Colonic mucosa (tissue), 4 donors: Measurements from ENCODE around the gene CYP3A4. TPM values are rescaled to one million over a fixed set of nuclear protein-coding genes. Genes with fewer than 3 reads are reported as not detected.
"Not testable (repeated sequence)": the region's sequence is repeated elsewhere in the genome, so short reads cannot be mapped to it uniquely, and the experiment has no call there.

Experiments
- DNase-seq: peaks from one replicate; pipeline ENCODE4 v3.0.0-alpha.2; 2020
- H3K27ac ChIP-seq: fragments of 200-600 bp; one replicate; pipeline ENCODE4 v1.8.0; 2021
- H3K27me3 ChIP-seq: fragments of 200-600 bp; one replicate; pipeline ENCODE4 v1.8.0; 2021
- H3K36me3 ChIP-seq: fragments of 200-600 bp; one replicate; pipeline ENCODE4 v1.8.0; 2021
- H3K4me1 ChIP-seq: fragments of 200-600 bp; one replicate; pipeline ENCODE4 v1.8.0; 2021; ENCODE audit warnings: mild to moderate bottlenecking
- H3K4me3 ChIP-seq: fragments of 200-600 bp; one replicate; pipeline ENCODE4 v1.8.0; 2021
- H3K9ac ChIP-seq, 2 donors: one replicate each; pipeline ENCODE4 v1.7.0; 2013; ENCODE audit warnings: control low read depth in 2 of 2, low read depth in 2 of 2, low read length in 2 of 2
- H3K9me3 ChIP-seq: fragments of 200-600 bp; one replicate; pipeline ENCODE4 v1.8.0; 2021
- CTCF ChIP-seq: fragments of 200-600 bp; IDR thresholded peaks from one replicate; pipeline ENCODE4 v1.8.0; 2022; ENCODE audit warnings: antibody characterized with exemption, mild to moderate bottlenecking
- intact Hi-C: fragments of 100-400 bp; cut with DNase I; formaldehyde crosslinking; loops from one replicate; pipeline ENCODE4 v1.14.1; 2022
- total RNA-seq, 2 donors: library from RNA; stranded (reverse); fragmentation: NEBNext Ultra II Directional in 1 of 2; extraction: Animal tissue kit (Norgen Biotek cat#: 25700) in 1 of 2; gene quantifications; one replicate each; pipeline ENCODE4 v1.2.1, GENCODE V29; 2021
- donor health status: healthy.
- donor health status: DM: no; HTN: no; CAD: no.
- donor health status: DM: no; HTN: no; CAD: no.

The CYP3A4 gene
- total RNA-seq, 2 donors from 2014 or later: 0.67 to 1.4 TPM

GRCh38 chr7:99786726-99787335, 2.8 kb upstream of the CYP3A4 start:
- Histone ChIP-seq H3K4me1 (no peaks in the 10 kb centered on the region), H3K27ac (no peak overlapping the region), H3K9ac (no peak overlapping the region), H3K4me3 (no peak overlapping the region), H3K27me3 (no peaks in the 10 kb centered on the region), H3K36me3 (no peaks in the 10 kb centered on the region), H3K9me3 (no peaks in the 10 kb centered on the region)
- no peak for DNase-seq
- intact Hi-C loops: no loop called here
- no peak for TF ChIP-seq CTCF

- H3K9ac ChIP-seq, H3K4me1 ChIP-seq, DNase-seq, intact Hi-C loops, H3K36me3 ChIP-seq, H3K27me3 ChIP-seq, H3K9me3 ChIP-seq, H3K4me3 ChIP-seq, H3K27ac ChIP-seq: not testable (repeated sequence)
These were observed 1.7 kb upstream of the CYP3A4 start for GRCh38 chr7:99785654-99786053.

- H3K4me3 ChIP-seq: no peak overlapping the region
- H3K4me1 ChIP-seq: no peaks in the 10 kb centered on the region
- intact Hi-C loops: no loop called here
- H3K9me3 ChIP-seq: no peaks in the 10 kb centered on the region
- H3K36me3 ChIP-seq: no peaks in the 10 kb centered on the region
- H3K27ac ChIP-seq: no peak overlapping the region
- no peak overlapping the region for H3K9ac ChIP-seq
- no peak for TF ChIP-seq CTCF
- H3K27me3 ChIP-seq: no peaks in the 10 kb centered on the region
- no peak for DNase-seq
These were observed 1.7 kb downstream of the CYP3A4 start for GRCh38 chr7:99782012-99782953.

GRCh38 chr7:99780588-99780987, 3.4 kb downstream of the CYP3A4 start:
- Histone ChIP-seq H3K9ac (no peak overlapping the region), H3K36me3 (no peaks in the 10 kb centered on the region), H3K27me3 (no peaks in the 10 kb centered on the region), H3K4me1 (no peaks in the 10 kb centered on the region), H3K4me3 (no peak overlapping the region), H3K9me3 (no peaks in the 10 kb centered on the region), H3K27ac (no peak overlapping the region)
- intact Hi-C loops: no loop called here
- no peak for TF ChIP-seq CTCF
- no peak for DNase-seq

GRCh38 chr7:99779949-99780348, 4.0 kb downstream of the CYP3A4 start:
- no peaks in the 10 kb centered on the region for H3K27me3 ChIP-seq
- no peak for DNase-seq
- no peak for TF ChIP-seq CTCF
- no peak overlapping the region for H3K27ac ChIP-seq
- intact Hi-C loops: no loop called here
- H3K4me3 ChIP-seq: no peak overlapping the region
- no peaks in the 10 kb centered on the region for H3K4me1 ChIP-seq
- no peak overlapping the region for H3K9ac ChIP-seq
- no peaks in the 10 kb centered on the region for H3K36me3 ChIP-seq
- no peaks in the 10 kb centered on the region for H3K9me3 ChIP-seq

GRCh38 chr7:99778880-99779279, 5.1 kb downstream of the CYP3A4 start:
- intact Hi-C loops: no loop called here
- no peak overlapping the region for H3K27ac ChIP-seq

GRCh38 chr7:99773395-99773794, 10.6 kb downstream of the CYP3A4 start:
- intact Hi-C loops, H3K9me3 ChIP-seq, H3K4me3 ChIP-seq, H3K27me3 ChIP-seq, H3K9ac ChIP-seq, H3K4me1 ChIP-seq, DNase-seq, H3K36me3 ChIP-seq: not testable (repeated sequence)
- peak overlapping the region; percentile 53 for H3K27ac ChIP-seq

More at GRCh38 chr7:99778880-99779279, 5.1 kb downstream of the CYP3A4 start:
- H3K4me1 ChIP-seq: no peaks in the 10 kb centered on the region
- H3K27me3 ChIP-seq: no peaks in the 10 kb centered on the region
- no peaks in the 10 kb centered on the region for H3K36me3 ChIP-seq
- no peaks in the 10 kb centered on the region for H3K9me3 ChIP-seq
- no peak overlapping the region for H3K4me3 ChIP-seq
- H3K9ac ChIP-seq: no peak overlapping the region
- TF ChIP-seq CTCF: no peak
- DNase-seq: no peak
